Transverse colon (tissue), 4 donors: ENCODE data around the gene ZNF560. TPM values are rescaled to one million over a fixed set of nuclear protein-coding genes. Genes with fewer than 3 reads are reported as not detected.
"Not testable (repeated sequence)": the region's sequence is repeated elsewhere in the genome, so short reads cannot be mapped to it uniquely, and the experiment has no call there.

Source experiments
- DNase-seq: peaks from one replicate; pipeline ENCODE4 v3.0.0-alpha.2; 2019
- H3K27ac ChIP-seq, 4 donors: fragments of 200-600 bp; sonication (generic); 2 replicates each; pipeline ENCODE4 v1.5.1; 2016 to 2018; ENCODE audit warnings: inconsistent platforms in 4 of 4
- H3K27me3 ChIP-seq: fragments of 200-600 bp; sonication (generic); 2 replicates; pipeline ENCODE4 v1.5.1; 2017; ENCODE audit warnings: inconsistent platforms
- H3K36me3 ChIP-seq, 4 donors: fragments of 200-600 bp; sonication (generic); 2 replicates each; pipeline ENCODE4 v1.5.1; 2017 to 2019; ENCODE audit warnings: inconsistent platforms in 4 of 4
- H3K4me1 ChIP-seq, 4 donors: fragments of 200-600 bp; sonication (generic); 2 replicates each; pipeline ENCODE4 v1.5.1; 2017 to 2020; ENCODE audit warnings: inconsistent platforms in 4 of 4
- H3K4me3 ChIP-seq, 4 donors: fragments of 200-600 bp; sonication (generic); 1 replicate in 1 of 4; 2 replicates in 3 of 4; pipeline versions ENCODE4 v1.5.1 to v1.6.1; 2017 to 2019; ENCODE audit warnings: inconsistent platforms in 4 of 4
- H3K9me3 ChIP-seq, 2 donors: fragments of 200-600 bp; sonication (generic); 2 replicates each; pipeline ENCODE4 v1.5.1; 2017 to 2019; ENCODE audit warnings: inconsistent platforms in 2 of 2
- CTCF ChIP-seq, 5 experiments: fragments of 200-600 bp in 3 of 5; fragments of 450-650 bp in 2 of 5; sonication (generic) in 3 of 5; IDR thresholded peaks; 1 replicate in 2 of 5; 2 replicates in 3 of 5; pipeline ENCODE4 v1.5.1; 2016 to 2017; ENCODE audit warnings: antibody characterized with exemption in 5 of 5, inconsistent platforms in 3 of 5, mild to moderate bottlenecking in 2 of 5, moderate library complexity in 1 of 5
- EP300 ChIP-seq: sonication (generic); formaldehyde crosslinking; IDR thresholded peaks from one replicate; pipeline ENCODE4 v1.6.1; 2017; ENCODE audit warnings: antibody characterized with exemption, low read depth
- POLR2A ChIP-seq: fragments of 450-650 bp; IDR thresholded peaks from one replicate; pipeline ENCODE4 v1.6.1; 2016; ENCODE audit warnings: antibody characterized with exemption, mild to moderate bottlenecking, moderate library complexity
- POLR2AphosphoS5 ChIP-seq, 3 donors: sonication (generic); formaldehyde crosslinking; IDR thresholded peaks; one replicate each; pipeline ENCODE4 v1.6.1; 2016; ENCODE audit warnings: antibody characterized with exemption in 3 of 3
- WGBS, 2 donors: methylation state at CpG; one replicate each; pipeline ENCODE4 v1.1.5; 2018; ENCODE audit warnings: low coverage in 1 of 2; 5-methylcytosine and 5-hydroxymethylcytosine counted together
- in situ Hi-C, 4 donors: fragments of 200-750 bp; cut with MboI; loops; one replicate each; pipeline versions ENCODE4 v1.15.0 to v1.15.1; 2017; ENCODE audit warnings: low sequenced_read_pairs in 3 of 4, low pct_ligation_motif_present in 1 of 4, low pct_unique_long_range_greater_than_20kb in 1 of 4
- intact Hi-C: fragments of 100-400 bp; cut with DNase I; formaldehyde crosslinking; loops from one replicate; pipeline ENCODE4 v1.15.1; 2023; ENCODE audit warnings: low total_unique reads
- total RNA-seq, 4 donors: library from RNA; depleted of rRNA; stranded (reverse); fragments of >200 nt; gene quantifications; one replicate each; pipeline ENCODE4 v1.1.0, GENCODE V29; 2016

The ZNF560 gene
- not detected for total RNA-seq

GRCh38 chr19:9498183-9498902 lies at the start of gene ZNF560:
Gene ZNF560, minus strand, starts transcription at chr19:9498616. Its CDS starts 23,303 bp downstream, at chr19:9475313.
- DNase-seq: no peak

GRCh38 chr19:9547870-9548269 lies 49.5 kb upstream of the ZNF560 start:
- TF ChIP-seq CTCF (IDR thresholded peaks at IDR 0.05) (no peak), POLR2A (no peak), EP300 (no peak), POLR2AphosphoS5 (IDR thresholded peaks at IDR 0.05) (no peak)
- DNase-seq: no peak
- intact Hi-C loops: no loop called here
- no peaks in the 10 kb centered on the region for H3K4me1 ChIP-seq
- H3K27me3 ChIP-seq: no peaks in the 10 kb centered on the region
- in situ Hi-C loops: no loop called here
- WGBS, 2 donors: 93% methylated on average over 10 of the region's 11 CpGs; no CpG with 5 or more reads in 1 of the 2 donors
- H3K27ac ChIP-seq: no peak overlapping the region
- H3K36me3 ChIP-seq: no peaks in the 10 kb centered on the region
- no peak overlapping the region for H3K4me3 ChIP-seq
- H3K9me3 ChIP-seq: peaks cover 9 to 28% of the 10 kb centered on the region in 2 donors

More at GRCh38 chr19:9498183-9498902, at the start of gene ZNF560:
- TF ChIP-seq EP300 (no peak), CTCF (IDR thresholded peaks at IDR 0.05) (no peak), POLR2AphosphoS5 (IDR thresholded peaks at IDR 0.05) (no peak), POLR2A (no peak)
- Histone ChIP-seq H3K4me3 (no peak within 1 kb of the TSS), H3K9me3 (peaks cover 52% of the 10 kb centered on the region in 2 donors), H3K27ac (no peak within 1 kb of the TSS), H3K36me3 (no peaks in the 10 kb centered on the region), H3K27me3 (peaks cover 5% of the 10 kb centered on the region), H3K4me1 (no peaks in the 10 kb centered on the region)
- in situ Hi-C loops (no loop called here), intact Hi-C loops (no loop called here)
- WGBS, 2 donors: 7 to 33% methylated on average over 9 to 40 of the region's 44 CpGs

- H3K27ac ChIP-seq, intact Hi-C loops, H3K36me3 ChIP-seq, H3K4me3 ChIP-seq, H3K9me3 ChIP-seq, H3K27me3 ChIP-seq, DNase-seq, in situ Hi-C loops: not testable (repeated sequence)
- 91% methylated on average over 7 of the region's 12 CpGs; no CpG with 5 or more reads in 1 of the 2 donors for WGBS, 2 donors
- peaks cover 0 to 13% (median 3%) of the 10 kb centered on the region in 4 donors for H3K4me1 ChIP-seq
Measured at GRCh38 chr19:9541281-9541680, 42.9 kb upstream of the ZNF560 start.

- H3K9me3 ChIP-seq: peaks cover 3 to 15% of the 10 kb centered on the region in 2 donors
- WGBS, 2 donors: 95 to 100% methylated on average over 1 of the region's 1 CpG
- in situ Hi-C loops, H3K27me3 ChIP-seq, intact Hi-C loops, DNase-seq, H3K27ac ChIP-seq, H3K4me3 ChIP-seq: not testable (repeated sequence)
- H3K4me1 ChIP-seq: peaks cover 0 to 13% (median 3%) of the 10 kb centered on the region in 4 donors
- peaks cover 0 to 15% (median 5%) of the 10 kb centered on the region in 4 donors for H3K36me3 ChIP-seq
Measured at GRCh38 chr19:9539921-9540320, 41.5 kb upstream of the ZNF560 start.

- 76 to 80% methylated on average over 5 to 6 of the region's 6 CpGs for WGBS, 2 donors
- peaks cover 0 to 22% (median 9%) of the 10 kb centered on the region in 4 donors for H3K36me3 ChIP-seq
- H3K4me1 ChIP-seq: peaks cover 0 to 13% (median 3%) of the 10 kb centered on the region in 4 donors
- peaks cover 3 to 17% of the 10 kb centered on the region in 2 donors for H3K9me3 ChIP-seq
- H3K27ac ChIP-seq: peak overlapping the region; percentile 80 to 91 (median 87)
- intact Hi-C loops, DNase-seq, H3K27me3 ChIP-seq, in situ Hi-C loops: not testable (repeated sequence)
- H3K4me3 ChIP-seq: peak overlapping the region in 1 of 4 donors; percentile 68
Measured at GRCh38 chr19:9539201-9539600, 40.8 kb upstream of the ZNF560 start.
